HG03442 (cell line): ENCODE measurements around the gene HOXD8.

Experiments
- ATAC-seq: cut with Tn5 transposase; IDR thresholded peaks from one replicate; pipeline ENCODE4 v1.9.1; 2021; ENCODE audit warnings: mild to moderate bottlenecking, moderate library complexity; ENCODE audit not compliant: unreplicated experiment

HOXD8 gene

GRCh38 chr2:176114930-176115625, 14.4 kb upstream of the HOXD8 start:
- no peak for ATAC-seq

- ATAC-seq = no peak
Measured at GRCh38 chr2:176115883-176116813, 13.4 kb upstream of the HOXD8 start, which contains the start of gene HOXD10. Gene HOXD10, plus strand, starts transcription at chr2:176116778. Its CDS starts 56 bp downstream, at chr2:176116834.

GRCh38 chr2:176117162-176117822, 12.2 kb upstream of the HOXD8 start:
- no peak for ATAC-seq

- no peak for ATAC-seq
Measured at GRCh38 chr2:176117823-176118371, 11.6 kb upstream of the HOXD8 start.

GRCh38 chr2:176118601-176119339, 10.7 kb upstream of the HOXD8 start:
- no peak for ATAC-seq

GRCh38 chr2:176120364-176121189, 8.9 kb upstream of the HOXD8 start:
- no peak for ATAC-seq

- ATAC-seq = no peak
Measured at GRCh38 chr2:176121190-176122051, 8.1 kb upstream of the HOXD8 start.

GRCh38 chr2:176122052-176122682, 7.3 kb upstream of the HOXD8 start:
- ATAC-seq = no peak

GRCh38 chr2:176122683-176123410, 6.7 kb upstream of the HOXD8 start, which contains the start of gene HOXD9:
Gene HOXD9, plus strand, starts transcription at chr2:176122719. Its CDS starts 50 bp downstream, at chr2:176122769.
- no peak for ATAC-seq

- ATAC-seq = no peak
Measured at GRCh38 chr2:176123411-176124109, 5.9 kb upstream of the HOXD8 start.

- ATAC-seq = no peak
Measured at GRCh38 chr2:176124110-176124946, 5.2 kb upstream of the HOXD8 start.

GRCh38 chr2:176124947-176125771, 4.3 kb upstream of the HOXD8 start:
- no peak for ATAC-seq

- ATAC-seq = no peak
Measured at GRCh38 chr2:176125772-176126054, 3.8 kb upstream of the HOXD8 start.

- no peak for ATAC-seq
Measured at GRCh38 chr2:176126929-176127773, 2.4 kb upstream of the HOXD8 start.

- ATAC-seq = no peak
Measured at GRCh38 chr2:176127774-176128072, 1.8 kb upstream of the HOXD8 start.
